Tibial nerve (tissue), 4 donors: Measurements from ENCODE around the gene RYR3. TPM values are rescaled to one million over a fixed set of nuclear protein-coding genes. Genes with fewer than 3 reads are reported as not detected.

Experiments
- DNase-seq, 2 donors: peaks; one replicate each; pipeline ENCODE4 v3.0.0-alpha.2; 2019; ENCODE audit warnings: low spot score in 2 of 2
- H3K27ac ChIP-seq, 4 donors: fragments of 200-600 bp; sonication (generic) in 3 of 4; one replicate each; pipeline ENCODE4 v1.5.1; 2017 to 2019; ENCODE audit warnings: mild to moderate bottlenecking in 1 of 4
- H3K27me3 ChIP-seq, 2 donors: fragments of 200-600 bp; sonication (generic) in 1 of 2; one replicate each; pipeline versions ENCODE4 v1.5.1 to v1.6.0; 2017 to 2019
- H3K36me3 ChIP-seq, 3 donors: fragments of 200-600 bp; sonication (generic); one replicate each; pipeline ENCODE4 v1.5.1; 2018 to 2019
- H3K4me1 ChIP-seq, 4 donors: fragments of 200-600 bp; sonication (generic) in 3 of 4; one replicate each; pipeline ENCODE4 v1.5.1; 2017 to 2019
- H3K4me3 ChIP-seq, 4 donors: fragments of 200-600 bp; sonication (generic) in 3 of 4; one replicate each; pipeline ENCODE4 v1.5.1; 2017 to 2019; ENCODE audit warnings: mild to moderate bottlenecking in 1 of 4, moderate library complexity in 1 of 4
- H3K9me3 ChIP-seq, 4 donors: fragments of 200-600 bp; sonication (generic) in 3 of 4; one replicate each; pipeline ENCODE4 v1.5.1; 2017 to 2019
- EP300 ChIP-seq, 2 donors: sonication (generic); formaldehyde crosslinking; IDR thresholded peaks; one replicate each; pipeline ENCODE4 v1.6.1; 2017; ENCODE audit warnings: antibody characterized with exemption in 2 of 2, mild to moderate bottlenecking in 1 of 2
- POLR2A ChIP-seq, 2 donors: fragments of 450-650 bp; IDR thresholded peaks; one replicate each; pipeline ENCODE4 v1.6.1; 2017; ENCODE audit warnings: antibody characterized with exemption in 2 of 2, mild to moderate bottlenecking in 2 of 2, moderate library complexity in 2 of 2
- WGBS, 2 donors: methylation state at CpG; one replicate each; pipeline ENCODE4 v1.1.5; 2018; 5-methylcytosine and 5-hydroxymethylcytosine counted together
- total RNA-seq, 4 donors: library from RNA; depleted of rRNA; stranded (reverse); fragments of >200 nt; gene quantifications; one replicate each; pipeline ENCODE4 v1.1.0, GENCODE V29; 2016
- TF ChIP-seq, protein P1 (sequence below), 5 experiments: fragments of 200-600 bp in 3 of 5; fragments of 450-650 bp in 2 of 5; sonication (generic) in 3 of 5; IDR thresholded peaks; one replicate each; pipeline ENCODE4 v1.5.1; 2016 to 2019; ENCODE audit warnings: antibody characterized with exemption in 5 of 5, mild to moderate bottlenecking in 3 of 5, moderate library complexity in 2 of 5

The RYR3 gene
- total RNA-seq, 4 donors from 2014 or later: 1.2 to 7.0 (median 5.4) TPM

DNA sequence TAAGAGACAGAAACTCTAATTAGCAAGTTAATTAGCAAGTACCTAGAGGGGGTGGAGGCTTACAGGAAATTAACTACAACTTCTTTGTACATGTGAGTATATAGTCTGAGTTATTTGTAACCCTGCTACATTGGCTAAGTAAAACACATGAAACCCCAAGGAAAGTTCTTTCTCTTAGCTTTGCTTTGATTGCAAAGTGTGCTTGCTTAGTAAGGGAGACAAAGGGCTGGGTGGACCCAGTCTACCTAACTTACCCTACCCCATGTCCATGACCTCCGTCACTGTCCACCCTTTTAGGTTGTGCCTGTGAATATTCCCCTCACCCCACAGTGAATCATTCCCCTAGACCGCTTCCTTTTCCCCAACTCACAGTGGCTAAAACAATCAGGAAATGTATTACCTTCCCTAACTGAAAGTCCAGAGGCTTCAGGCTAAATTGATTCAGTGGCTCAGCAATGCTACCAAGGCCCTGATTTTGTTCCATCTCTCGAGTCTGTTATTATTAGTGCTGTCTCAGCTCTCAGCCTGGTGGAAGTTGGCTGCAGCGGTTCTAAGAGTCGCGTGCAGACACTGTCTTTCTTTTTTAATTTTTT lies 31.1 kb upstream of the RYR3 start:
- DNase-seq: no peak
- 84 to 88% methylated on average over 6 of the region's 6 CpGs for WGBS, 2 donors

DNA sequence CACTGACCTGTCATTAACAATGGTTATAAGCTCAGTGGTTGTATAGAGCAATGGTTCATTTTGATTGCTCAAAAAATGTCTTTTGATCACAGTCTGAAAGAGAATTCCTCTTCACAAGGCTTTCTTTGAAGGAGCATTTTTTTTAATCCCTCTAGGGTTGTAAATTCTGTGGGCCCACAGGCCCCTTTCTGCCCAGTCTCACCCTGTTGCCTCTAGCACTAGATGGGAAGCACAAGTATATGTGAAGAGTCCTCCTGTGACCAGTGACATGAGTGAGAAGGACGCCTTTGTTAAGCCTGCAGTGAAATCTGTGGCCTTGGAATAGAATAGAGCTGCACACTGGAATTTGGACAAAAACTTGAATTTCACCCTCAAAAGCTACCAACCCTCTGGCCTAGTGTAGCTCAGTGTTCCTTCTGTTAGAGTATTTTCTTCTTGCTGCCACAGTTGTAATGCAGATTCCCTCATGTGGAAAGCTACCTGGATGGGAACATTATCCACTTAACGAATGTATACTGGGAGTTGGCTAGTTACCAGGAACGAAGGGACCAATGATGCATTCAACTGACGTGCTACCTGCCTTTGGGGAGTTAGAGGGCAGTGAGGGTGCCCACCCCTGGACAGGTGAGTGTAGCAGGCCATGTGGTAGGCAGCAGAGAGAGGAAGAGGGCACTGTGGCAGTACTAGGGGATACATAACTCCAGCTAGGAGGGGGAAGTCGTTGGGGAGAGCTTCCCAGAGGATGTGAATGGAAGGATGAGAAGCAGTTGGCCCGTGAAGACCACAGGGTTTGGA lies 28.3 kb upstream of the RYR3 start:
- Histone ChIP-seq H3K9me3 (no peaks in the 10 kb centered on the region), H3K4me3 (no peak overlapping the region), H3K36me3 (no peaks in the 10 kb centered on the region), H3K4me1 (no peaks in the 10 kb centered on the region), H3K27ac (no peak overlapping the region), H3K27me3 (no peaks in the 10 kb centered on the region)
- no peak for DNase-seq
- TF ChIP-seq EP300 (IDR thresholded peaks at IDR 0.05) (no peak), POLR2A (IDR thresholded peaks at IDR 0.05) (no peak)
- TF ChIP-seq, protein P1, sequence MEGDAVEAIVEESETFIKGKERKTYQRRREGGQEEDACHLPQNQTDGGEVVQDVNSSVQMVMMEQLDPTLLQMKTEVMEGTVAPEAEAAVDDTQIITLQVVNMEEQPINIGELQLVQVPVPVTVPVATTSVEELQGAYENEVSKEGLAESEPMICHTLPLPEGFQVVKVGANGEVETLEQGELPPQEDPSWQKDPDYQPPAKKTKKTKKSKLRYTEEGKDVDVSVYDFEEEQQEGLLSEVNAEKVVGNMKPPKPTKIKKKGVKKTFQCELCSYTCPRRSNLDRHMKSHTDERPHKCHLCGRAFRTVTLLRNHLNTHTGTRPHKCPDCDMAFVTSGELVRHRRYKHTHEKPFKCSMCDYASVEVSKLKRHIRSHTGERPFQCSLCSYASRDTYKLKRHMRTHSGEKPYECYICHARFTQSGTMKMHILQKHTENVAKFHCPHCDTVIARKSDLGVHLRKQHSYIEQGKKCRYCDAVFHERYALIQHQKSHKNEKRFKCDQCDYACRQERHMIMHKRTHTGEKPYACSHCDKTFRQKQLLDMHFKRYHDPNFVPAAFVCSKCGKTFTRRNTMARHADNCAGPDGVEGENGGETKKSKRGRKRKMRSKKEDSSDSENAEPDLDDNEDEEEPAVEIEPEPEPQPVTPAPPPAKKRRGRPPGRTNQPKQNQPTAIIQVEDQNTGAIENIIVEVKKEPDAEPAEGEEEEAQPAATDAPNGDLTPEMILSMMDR (IDR thresholded peaks at IDR 0.05): no peak
- WGBS, 2 donors: 61 to 68% methylated on average over 6 of the region's 6 CpGs

More for the DNA sequence above, 31.1 kb upstream of the RYR3 start:
- H3K4me1 ChIP-seq: no peaks in the 10 kb centered on the region
- H3K9me3 ChIP-seq: peaks cover 0 to 4% (median 0%) of the 10 kb centered on the region in 4 donors
- no peaks in the 10 kb centered on the region for H3K27me3 ChIP-seq
- no peak overlapping the region for H3K4me3 ChIP-seq
- no peaks in the 10 kb centered on the region for H3K36me3 ChIP-seq
- no peak for TF ChIP-seq EP300 (IDR thresholded peaks at IDR 0.05)
- TF ChIP-seq POLR2A (IDR thresholded peaks at IDR 0.05): no peak
- TF ChIP-seq, protein P1 (IDR thresholded peaks at IDR 0.05): no peak
- H3K27ac ChIP-seq: no peak overlapping the region

DNA sequence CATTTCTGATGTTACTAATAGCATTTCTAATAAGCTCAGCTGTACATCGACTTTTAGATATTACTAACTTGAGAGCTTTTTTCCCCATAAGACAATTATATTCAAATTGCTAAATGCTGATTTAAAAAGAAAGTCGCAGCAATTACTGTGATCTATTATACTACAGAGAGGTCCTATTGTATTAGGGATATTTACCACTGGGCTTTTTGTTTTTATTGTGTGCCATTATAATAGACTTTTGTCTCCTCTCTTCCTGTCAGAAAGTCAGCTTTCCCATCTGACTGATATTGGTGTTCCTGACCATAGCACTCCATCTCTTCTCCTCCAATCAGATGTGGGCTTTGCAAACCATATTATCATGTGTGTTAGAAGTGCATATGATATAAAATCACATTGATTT lies 27.2 kb upstream of the RYR3 start:
- H3K36me3 ChIP-seq: no peaks in the 10 kb centered on the region
- H3K4me3 ChIP-seq: no peak overlapping the region
- H3K4me1 ChIP-seq: no peaks in the 10 kb centered on the region
- DNase-seq: no peak
- H3K27me3 ChIP-seq: no peaks in the 10 kb centered on the region
- 66 to 70% methylated on average over 2 of the region's 2 CpGs for WGBS, 2 donors
- H3K27ac ChIP-seq: no peak overlapping the region
- TF ChIP-seq, protein P1 (IDR thresholded peaks at IDR 0.05): no peak
- TF ChIP-seq POLR2A (IDR thresholded peaks at IDR 0.05) (no peak), EP300 (IDR thresholded peaks at IDR 0.05) (no peak)
- no peaks in the 10 kb centered on the region for H3K9me3 ChIP-seq

DNA sequence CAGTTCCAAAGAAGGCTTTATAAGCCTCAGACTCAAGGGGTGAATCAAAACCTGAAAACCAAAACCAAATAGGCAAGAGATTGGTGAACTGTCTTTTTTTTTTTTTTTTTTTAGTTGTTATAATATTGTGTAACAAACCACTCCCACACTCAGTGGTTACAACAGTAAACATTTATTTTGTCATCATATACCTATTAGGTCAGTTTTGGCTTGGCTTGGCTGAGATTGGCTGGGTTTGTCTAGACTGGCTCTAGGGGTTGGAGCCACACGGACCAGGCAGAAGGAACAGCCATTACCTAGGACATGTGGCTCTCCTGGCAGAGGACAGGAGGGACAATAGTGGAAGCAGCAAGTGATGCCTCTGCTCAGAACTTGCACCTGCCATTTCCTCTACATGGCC lies 26.4 kb upstream of the RYR3 start:
- Histone ChIP-seq H3K4me1 (no peaks in the 10 kb centered on the region), H3K4me3 (no peak overlapping the region), H3K36me3 (no peaks in the 10 kb centered on the region), H3K27me3 (no peaks in the 10 kb centered on the region), H3K27ac (no peak overlapping the region), H3K9me3 (no peaks in the 10 kb centered on the region)
- TF ChIP-seq EP300 (IDR thresholded peaks at IDR 0.05): no peak
- TF ChIP-seq POLR2A (IDR thresholded peaks at IDR 0.05): no peak
- TF ChIP-seq, protein P1 (IDR thresholded peaks at IDR 0.05): no peak
- no peak for DNase-seq
- WGBS, 2 donors: 62 to 87% methylated on average over 1 of the region's 1 CpG

DNA sequence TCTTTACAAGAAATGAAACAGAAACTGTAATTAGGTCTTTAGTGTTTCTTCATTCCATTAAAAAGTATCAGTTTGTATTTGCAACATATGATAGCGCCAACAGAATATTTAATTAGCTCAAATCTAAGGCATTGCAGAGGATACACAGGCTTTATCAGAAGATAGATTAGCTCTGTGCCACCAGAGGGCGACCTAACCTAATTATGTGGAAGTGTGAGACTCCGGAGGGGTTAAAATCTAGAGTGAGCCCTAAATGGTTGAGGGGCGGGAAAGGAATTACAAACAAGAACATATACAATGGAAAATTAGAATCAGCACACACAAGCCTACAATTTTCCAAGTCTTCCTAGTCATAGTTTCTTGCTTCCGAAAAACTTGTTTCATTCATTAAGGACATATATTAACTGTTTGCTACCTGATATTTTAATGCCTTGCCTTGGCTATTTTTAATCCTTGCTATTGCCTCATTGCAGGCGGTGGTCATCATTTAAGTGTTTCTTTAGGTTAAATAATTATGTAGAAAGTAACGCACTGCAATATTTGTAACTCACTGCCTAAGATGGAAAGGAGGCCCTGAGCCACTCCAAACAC lies 18.0 kb upstream of the RYR3 start:
- H3K36me3 ChIP-seq: no peaks in the 10 kb centered on the region
- no peak overlapping the region for H3K4me3 ChIP-seq
- no peak for TF ChIP-seq EP300 (IDR thresholded peaks at IDR 0.05)
- no peak for TF ChIP-seq POLR2A (IDR thresholded peaks at IDR 0.05)
- TF ChIP-seq, protein P1 (IDR thresholded peaks at IDR 0.05): peak; percentile 43 to 69 (median 52)
- no peaks in the 10 kb centered on the region for H3K27me3 ChIP-seq
- H3K9me3 ChIP-seq: no peaks in the 10 kb centered on the region
- H3K27ac ChIP-seq: no peak overlapping the region
- WGBS, 2 donors: 19% methylated on average over 7 of the region's 7 CpGs
- peak; percentile 35 to 76 for DNase-seq
- H3K4me1 ChIP-seq: peaks cover 0 to 20% (median 0%) of the 10 kb centered on the region in 4 donors
